SK-N-SH treated with all-trans-retinoic acid at 6 μM for 48 hours (cell line): Measurements from ENCODE around the gene EXOC3L2.

Experiments used
- ATAC-seq: fragments of 200-7000 bp; cut with Tn5 transposase; 3 replicates; pipeline ENCODE4 v1.9.1; 2020; ENCODE audit warnings: mild to moderate bottlenecking, moderate library complexity
- BACH2 ChIP-seq: fragments of 250-450 bp; sonication (Bioruptor Pico); IDR thresholded peaks from 2 replicates; pipeline ENCODE4 v1.9.0; 2021; ENCODE audit warnings: mild to moderate bottlenecking, borderline replicate concordance
- CREB5 ChIP-seq: fragments of 250-450 bp; sonication (Bioruptor Pico); IDR thresholded peaks from 2 replicates; pipeline ENCODE4 v1.5.1; 2020; ENCODE audit warnings: low read depth, mild to moderate bottlenecking, moderate library complexity
- CSDC2 ChIP-seq: fragments of 250-450 bp; sonication (Bioruptor Pico); IDR thresholded peaks from 2 replicates; pipeline ENCODE4 v1.5.0; 2020; ENCODE audit warnings: mild to moderate bottlenecking, moderate library complexity
- CSRNP3 ChIP-seq: fragments of 250-450 bp; sonication (Bioruptor Pico); IDR thresholded peaks from 2 replicates; pipeline ENCODE4 v1.5.1; 2021; ENCODE audit warnings: mild to moderate bottlenecking, moderate library complexity
- ESRRG ChIP-seq: fragments of 250-450 bp; sonication (Bioruptor Pico); IDR thresholded peaks from 2 replicates; pipeline ENCODE4 v1.6.1; 2021; ENCODE audit warnings: mild to moderate bottlenecking
- GLIS3 ChIP-seq: fragments of 250-450 bp; sonication (Bioruptor Pico); IDR thresholded peaks from 2 replicates; pipeline ENCODE4 v1.5.0; 2020; ENCODE audit warnings: mild to moderate bottlenecking, moderate library complexity
- ISL1 ChIP-seq: fragments of 250-450 bp; sonication (Bioruptor Pico); IDR thresholded peaks from 2 replicates; pipeline ENCODE4 v2.1.2; 2022; ENCODE audit warnings: mild to moderate bottlenecking, moderate library complexity
- OSR1 ChIP-seq: fragments of 250-450 bp; sonication (Bioruptor Pico); IDR thresholded peaks from 2 replicates; pipeline ENCODE4 v1.8.0; 2022; ENCODE audit warnings: moderate library complexity, mild to moderate bottlenecking, inconsistent platforms
- PATZ1 ChIP-seq: fragments of 250-450 bp; sonication (Bioruptor Pico); IDR thresholded peaks from 2 replicates; pipeline ENCODE4 v1.8.0; 2020; ENCODE audit warnings: mild to moderate bottlenecking, moderate library complexity, borderline replicate concordance
- POU6F1 ChIP-seq: fragments of 250-450 bp; sonication (Bioruptor Pico); IDR thresholded peaks from 2 replicates; pipeline ENCODE4 v1.8.0; 2021; ENCODE audit warnings: low read depth, mild to moderate bottlenecking, moderate library complexity, borderline replicate concordance
- PPARA ChIP-seq: fragments of 250-450 bp; sonication (Bioruptor Pico); IDR thresholded peaks from 2 replicates; pipeline ENCODE4 v1.5.0; 2020; ENCODE audit warnings: mild to moderate bottlenecking, borderline replicate concordance
- RARB ChIP-seq: fragments of 250-450 bp; sonication (Bioruptor Pico); IDR thresholded peaks from 2 replicates; pipeline ENCODE4 v1.8.0; 2021; ENCODE audit warnings: mild to moderate bottlenecking, moderate library complexity
- SNAI2 ChIP-seq: fragments of 250-450 bp; sonication (Bioruptor Pico); IDR thresholded peaks from 2 replicates; pipeline ENCODE4 v1.5.0; 2020; ENCODE audit warnings: mild to moderate bottlenecking, moderate library complexity
- TCF4 ChIP-seq: fragments of 250-450 bp; sonication (Bioruptor Pico); IDR thresholded peaks from 2 replicates; pipeline ENCODE4 v1.8.0; 2021; ENCODE audit warnings: mild to moderate bottlenecking, moderate library complexity, borderline replicate concordance
- TSHZ2 ChIP-seq: fragments of 250-450 bp; sonication (Bioruptor Pico); IDR thresholded peaks from 2 replicates; pipeline ENCODE4 v1.5.0; 2020; ENCODE audit warnings: mild to moderate bottlenecking, moderate library complexity
- ZC3H10 ChIP-seq: fragments of 250-450 bp; sonication (Bioruptor Pico); IDR thresholded peaks from 2 replicates; pipeline ENCODE4 v1.5.1; 2021; ENCODE audit warnings: mild to moderate bottlenecking, moderate library complexity
- ZFP3 ChIP-seq: fragments of 250-450 bp; sonication (Bioruptor Pico); IDR thresholded peaks from 2 replicates; pipeline ENCODE4 v1.5.0; 2020; ENCODE audit warnings: mild to moderate bottlenecking, moderate library complexity
- ZFP30 ChIP-seq: fragments of 450-650 bp; formaldehyde crosslinking; IDR thresholded peaks from 2 replicates; pipeline ENCODE4 v1.5.0; 2022; ENCODE audit warnings: mild to moderate bottlenecking, moderate library complexity
- ZNF565 ChIP-seq: fragments of 450-650 bp; formaldehyde crosslinking; conservative IDR thresholded peaks from 2 replicates; pipeline ENCODE4 v1.5.0; 2020; ENCODE audit warnings: low read depth, mild to moderate bottlenecking, moderate library complexity
- ZNF70 ChIP-seq: fragments of 450-650 bp; formaldehyde crosslinking; IDR thresholded peaks from 2 replicates; pipeline ENCODE4 v1.5.0; 2020; ENCODE audit warnings: mild to moderate bottlenecking, moderate library complexity
- ZNF8 ChIP-seq: fragments of 450-650 bp; formaldehyde crosslinking; IDR thresholded peaks from 2 replicates; pipeline ENCODE4 v1.5.0; 2020; ENCODE audit warnings: mild to moderate bottlenecking, moderate library complexity

Gene EXOC3L2

GRCh38 chr19:45195764-45196163 lies 49.4 kb downstream of the EXOC3L2 start:
- ATAC-seq, result no peak

GRCh38 chr19:45191375-45191774 lies 53.8 kb downstream of the EXOC3L2 start:
- no peak for ATAC-seq
- no peak for TF ChIP-seq TCF4 (CRISPR knock-in tag)
- no peak for TF ChIP-seq CREB5
- no peak for TF ChIP-seq ESRRG (CRISPR knock-in tag)
- no peak for TF ChIP-seq CSRNP3 (CRISPR knock-in tag)
- no peak for TF ChIP-seq ZNF70 (CRISPR knock-in tag)
- no peak for TF ChIP-seq ISL1 (CRISPR knock-in tag)
- TF ChIP-seq RARB (CRISPR knock-in tag), result no peak
- TF ChIP-seq ZC3H10 (CRISPR knock-in tag), result no peak

More at GRCh38 chr19:45195764-45196163, 49.4 kb downstream of the EXOC3L2 start:
- TF ChIP-seq TSHZ2 (CRISPR knock-in tag) (no peak), OSR1 (CRISPR knock-in tag) (no peak), RARB (CRISPR knock-in tag) (no peak), SNAI2 (CRISPR knock-in tag) (no peak), ZC3H10 (CRISPR knock-in tag) (no peak), ZFP3 (CRISPR knock-in tag) (no peak), CSDC2 (CRISPR knock-in tag) (no peak), ZNF70 (CRISPR knock-in tag) (no peak), POU6F1 (no peak), BACH2 (CRISPR knock-in tag) (no peak), ZFP30 (CRISPR knock-in tag) (no peak), ESRRG (CRISPR knock-in tag) (no peak), CSRNP3 (CRISPR knock-in tag) (no peak)

- no peak for ATAC-seq
- no peak for TF ChIP-seq GLIS3 (CRISPR knock-in tag)
- no peak for TF ChIP-seq CREB5
- TF ChIP-seq TCF4 (CRISPR knock-in tag), result no peak
- TF ChIP-seq CSDC2 (CRISPR knock-in tag), result no peak
- TF ChIP-seq PPARA (CRISPR knock-in tag), result no peak
- no peak for TF ChIP-seq BACH2 (CRISPR knock-in tag)
- TF ChIP-seq ESRRG (CRISPR knock-in tag), result no peak
- no peak for TF ChIP-seq ZC3H10 (CRISPR knock-in tag)
- no peak for TF ChIP-seq ZFP3 (CRISPR knock-in tag)
- TF ChIP-seq ZNF8, result no peak
- TF ChIP-seq ZFP30 (CRISPR knock-in tag), result no peak
- no peak for TF ChIP-seq PATZ1 (CRISPR knock-in tag)
- TF ChIP-seq TSHZ2 (CRISPR knock-in tag), result no peak
- TF ChIP-seq ZNF70 (CRISPR knock-in tag), result no peak
- TF ChIP-seq ZNF565 (CRISPR knock-in tag), result no peak
- TF ChIP-seq RARB (CRISPR knock-in tag), result no peak
Measured at GRCh38 chr19:45189971-45190370, 55.2 kb downstream of the EXOC3L2 start.
